Sigmoid colon (tissue), 7 donors: Measurements from ENCODE around the gene PLRG1. TPM values are rescaled to one million over a fixed set of nuclear protein-coding genes. Genes with fewer than 3 reads are reported as not detected.

Source experiments
- DNase-seq: peaks from one replicate; pipeline ENCODE4 v3.0.0-alpha.2; 2019
- H3K27ac ChIP-seq, 4 donors: fragments of 200-600 bp; sonication (generic); one replicate each; pipeline ENCODE4 v1.5.1; 2016 to 2019; ENCODE audit warnings: mild to moderate bottlenecking in 1 of 4
- H3K27me3 ChIP-seq, 3 donors: fragments of 200-600 bp; sonication (generic); one replicate each; pipeline ENCODE4 v1.5.1; 2019; ENCODE audit warnings: mild to moderate bottlenecking in 1 of 3
- H3K36me3 ChIP-seq, 4 donors: fragments of 200-600 bp; sonication (generic); one replicate each; pipeline ENCODE4 v1.5.1; 2016 to 2019
- H3K4me1 ChIP-seq, 4 donors: fragments of 200-600 bp; sonication (generic); one replicate each; pipeline ENCODE4 v1.5.1; 2017 to 2019
- H3K4me3 ChIP-seq, 4 donors: fragments of 200-600 bp; sonication (generic); one replicate each; pipeline ENCODE4 v1.5.1; 2017 to 2019; ENCODE audit warnings: mild to moderate bottlenecking in 2 of 4, moderate library complexity in 1 of 4
- H3K9me3 ChIP-seq, 4 donors: fragments of 200-600 bp in 3 of 4; sonication (generic) in 3 of 4; one replicate each; pipeline versions ENCODE4 v1.5.1 to v1.6.1; 2013 to 2019
- EP300 ChIP-seq, 4 donors: sonication (generic); formaldehyde crosslinking; IDR thresholded peaks; one replicate each; pipeline ENCODE4 v1.6.1; 2017; ENCODE audit warnings: antibody characterized with exemption in 4 of 4
- POLR2A ChIP-seq, 2 donors: fragments of 450-650 bp; IDR thresholded peaks; one replicate each; pipeline ENCODE4 v1.6.1; 2016; ENCODE audit warnings: antibody characterized with exemption in 2 of 2, mild to moderate bottlenecking in 2 of 2, moderate library complexity in 2 of 2
- POLR2AphosphoS5 ChIP-seq, 4 donors: sonication (generic); formaldehyde crosslinking; IDR thresholded peaks; one replicate each; pipeline ENCODE4 v1.6.1; 2017; ENCODE audit warnings: antibody characterized with exemption in 4 of 4
- WGBS, 2 donors: extraction: QIAGEN DNeasy Blood & Tissue Kit; methylation state at CpG; one replicate each; pipeline ENCODE4 v1.1.7; 2013; 5-methylcytosine and 5-hydroxymethylcytosine counted together
- intact Hi-C: fragments of 100-400 bp; cut with DNase I; formaldehyde crosslinking; loops from one replicate; pipeline ENCODE4 v1.15.1; 2023
- polyA plus RNA-seq, 3 donors: library from polyadenylated mRNA; stranded (reverse); fragments of 200-250 nt; gene quantifications; one replicate each; pipeline ENCODE4 v1.2.3, GENCODE V29; 2013
- total RNA-seq, 4 donors: library from RNA; depleted of rRNA; stranded (reverse); fragments of >200 nt; gene quantifications; one replicate each; pipeline ENCODE4 v1.1.0, GENCODE V29; 2016
- TF ChIP-seq, protein P1 (sequence below), 4 experiments: fragments of 450-650 bp in 3 of 4; fragments of 200-600 bp in 1 of 4; IDR thresholded peaks; one replicate each; pipeline ENCODE4 v1.5.1; 2016 to 2019; ENCODE audit warnings: antibody characterized with exemption in 4 of 4, mild to moderate bottlenecking in 3 of 4, moderate library complexity in 2 of 4
- donor health status: healthy with polysubstance abuse.
- donor health status: Bipolar disorder and iron deficiency.
- donor health status: healthy.

The PLRG1 gene
- total and polyA plus RNA-seq, 7 donors: 24.7 to 73.1 (median 41.3) TPM

- no peak for TF ChIP-seq EP300 (IDR thresholded peaks at IDR 0.05)
- no peak for TF ChIP-seq POLR2A (IDR thresholded peaks at IDR 0.05)
- TF ChIP-seq, protein P1, sequence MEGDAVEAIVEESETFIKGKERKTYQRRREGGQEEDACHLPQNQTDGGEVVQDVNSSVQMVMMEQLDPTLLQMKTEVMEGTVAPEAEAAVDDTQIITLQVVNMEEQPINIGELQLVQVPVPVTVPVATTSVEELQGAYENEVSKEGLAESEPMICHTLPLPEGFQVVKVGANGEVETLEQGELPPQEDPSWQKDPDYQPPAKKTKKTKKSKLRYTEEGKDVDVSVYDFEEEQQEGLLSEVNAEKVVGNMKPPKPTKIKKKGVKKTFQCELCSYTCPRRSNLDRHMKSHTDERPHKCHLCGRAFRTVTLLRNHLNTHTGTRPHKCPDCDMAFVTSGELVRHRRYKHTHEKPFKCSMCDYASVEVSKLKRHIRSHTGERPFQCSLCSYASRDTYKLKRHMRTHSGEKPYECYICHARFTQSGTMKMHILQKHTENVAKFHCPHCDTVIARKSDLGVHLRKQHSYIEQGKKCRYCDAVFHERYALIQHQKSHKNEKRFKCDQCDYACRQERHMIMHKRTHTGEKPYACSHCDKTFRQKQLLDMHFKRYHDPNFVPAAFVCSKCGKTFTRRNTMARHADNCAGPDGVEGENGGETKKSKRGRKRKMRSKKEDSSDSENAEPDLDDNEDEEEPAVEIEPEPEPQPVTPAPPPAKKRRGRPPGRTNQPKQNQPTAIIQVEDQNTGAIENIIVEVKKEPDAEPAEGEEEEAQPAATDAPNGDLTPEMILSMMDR (IDR thresholded peaks at IDR 0.05): no peak
- TF ChIP-seq POLR2AphosphoS5 (IDR thresholded peaks at IDR 0.05): no peak
- Histone ChIP-seq H3K9me3 (no peaks in the 10 kb centered on the region), H3K27me3 (no peaks in the 10 kb centered on the region), H3K4me1 (no peaks in the 10 kb centered on the region), H3K36me3 (no peaks in the 10 kb centered on the region), H3K27ac (no peak overlapping the region), H3K4me3 (no peak overlapping the region)
- intact Hi-C loops: no loop called here
- WGBS, 2 donors: 83 to 88% methylated on average over 3 of the region's 3 CpGs
- DNase-seq: no peak
Measured at GRCh38 chr4:154591890-154592289, 41.7 kb upstream of the PLRG1 start.

GRCh38 chr4:154590329-154591006 is 40.3 kb upstream of the PLRG1 start, which contains the start of gene FGA:
Gene FGA (minus strand): TSS chr4:154590742. CDS start chr4:154590687, 55 bp downstream.
- DNase-seq: no peak
- WGBS, 2 donors: 16 to 70% methylated on average over 3 of the region's 3 CpGs
- Histone ChIP-seq H3K27me3 (no peaks in the 10 kb centered on the region), H3K27ac (no peak within 1 kb of the TSS), H3K36me3 (no peaks in the 10 kb centered on the region), H3K4me3 (no peak within 1 kb of the TSS), H3K4me1 (no peaks in the 10 kb centered on the region), H3K9me3 (no peaks in the 10 kb centered on the region)
- intact Hi-C loops: no loop called here
- TF ChIP-seq POLR2AphosphoS5 (IDR thresholded peaks at IDR 0.05): no peak
- no peak for TF ChIP-seq EP300 (IDR thresholded peaks at IDR 0.05)
- TF ChIP-seq, protein P1 (IDR thresholded peaks at IDR 0.05): no peak
- no peak for TF ChIP-seq POLR2A (IDR thresholded peaks at IDR 0.05)

- no peaks in the 10 kb centered on the region for H3K9me3 ChIP-seq
- TF ChIP-seq POLR2AphosphoS5 (IDR thresholded peaks at IDR 0.05) (no peak), POLR2A (IDR thresholded peaks at IDR 0.05) (no peak), EP300 (IDR thresholded peaks at IDR 0.05) (no peak)
- TF ChIP-seq, protein P1 (IDR thresholded peaks at IDR 0.05): no peak
- no peaks in the 10 kb centered on the region for H3K4me1 ChIP-seq
- no peak overlapping the region for H3K4me3 ChIP-seq
- 82 to 83% methylated on average over 7 of the region's 7 CpGs for WGBS, 2 donors
- no peaks in the 10 kb centered on the region for H3K36me3 ChIP-seq
- intact Hi-C loops: no loop called here
- DNase-seq: no peak
- no peak overlapping the region for H3K27ac ChIP-seq
- no peaks in the 10 kb centered on the region for H3K27me3 ChIP-seq
Measured at GRCh38 chr4:154589296-154590197, 39.3 kb upstream of the PLRG1 start.

DNA sequence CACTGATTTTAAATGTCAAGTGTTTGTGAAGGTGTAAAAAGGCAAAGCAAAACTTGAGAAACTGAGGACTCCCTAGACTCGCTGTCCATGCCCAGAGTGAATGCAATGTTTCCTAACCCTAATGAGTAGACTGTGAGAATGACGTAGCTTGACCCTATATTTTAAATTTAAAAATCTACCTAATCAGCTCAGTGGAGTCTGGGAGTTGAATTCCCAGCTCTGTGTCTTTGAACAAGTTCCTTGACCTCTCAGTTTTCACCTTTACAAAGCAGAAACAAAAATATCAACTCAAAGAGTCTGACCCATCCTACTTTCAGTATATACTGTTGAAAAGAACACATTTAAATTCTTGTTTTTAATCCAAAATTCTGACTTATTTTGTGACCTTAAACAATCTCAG is 38.0 kb upstream of the PLRG1 start:
- no peaks in the 10 kb centered on the region for H3K9me3 ChIP-seq
- no peak overlapping the region for H3K4me3 ChIP-seq
- no peak overlapping the region for H3K27ac ChIP-seq
- TF ChIP-seq, protein P1 (IDR thresholded peaks at IDR 0.05): no peak
- TF ChIP-seq POLR2A (IDR thresholded peaks at IDR 0.05): no peak
- no peak for TF ChIP-seq POLR2AphosphoS5 (IDR thresholded peaks at IDR 0.05)
- no peak for TF ChIP-seq EP300 (IDR thresholded peaks at IDR 0.05)
- no peak for DNase-seq
- H3K27me3 ChIP-seq: no peaks in the 10 kb centered on the region
- WGBS, 2 donors: 88 to 93% methylated on average over 2 of the region's 2 CpGs
- H3K4me1 ChIP-seq: no peaks in the 10 kb centered on the region
- H3K36me3 ChIP-seq: no peaks in the 10 kb centered on the region
- intact Hi-C loops: no loop called here
